Measurements from ENCODE around the gene ZNHIT6. TPM values are rescaled to one million over a fixed set of nuclear protein-coding genes. Genes with fewer than 3 reads are reported as not detected.

ZNHIT6 gene
- total RNA-seq, 3 donors from 2014 or later, result 8.8 to 16.5 (median 10.5) TPM

GRCh38 chr1:85604298-85604997 is 103.8 kb downstream of the ZNHIT6 start:
- no peaks in the 10 kb centered on the region for H3K9me3 ChIP-seq
- H3K4me1 ChIP-seq (ENCODE audit: low read depth), result peaks cover 5% of the 10 kb centered on the region
- no peak for DNase-seq
- intact Hi-C loops (cut with DNase I, micrococcal nuclease), result no loop called here
- ATAC-seq, result no peak
- no peaks in the 10 kb centered on the region for H3K36me3 ChIP-seq (ENCODE audit: low read depth)
- H3K4me3 ChIP-seq, result no peak overlapping the region
- no peak for TF ChIP-seq CTCF (IDR thresholded peaks at IDR 0.05)

GRCh38 chr1:85603086-85603880 is 105.0 kb downstream of the ZNHIT6 start:
- TF ChIP-seq CTCF (IDR thresholded peaks at IDR 0.05), result no peak
- H3K9me3 ChIP-seq, result no peaks in the 10 kb centered on the region
- no peak for DNase-seq
- no peak for ATAC-seq
- peaks cover 5% of the 10 kb centered on the region for H3K4me1 ChIP-seq (ENCODE audit: low read depth)
- intact Hi-C loops (cut with DNase I, micrococcal nuclease), result no loop called here
- H3K4me3 ChIP-seq, result no peak overlapping the region
- no peaks in the 10 kb centered on the region for H3K36me3 ChIP-seq (ENCODE audit: low read depth)

GRCh38 chr1:85602571-85602970 is 105.7 kb downstream of the ZNHIT6 start:
- ATAC-seq, result no peak
- intact Hi-C loops (cut with DNase I, micrococcal nuclease), result no loop called here

GRCh38 chr1:85601901-85602300 is 106.3 kb downstream of the ZNHIT6 start:
- Histone ChIP-seq H3K36me3 (ENCODE audit: low read depth) (no peaks in the 10 kb centered on the region), H3K4me1 (ENCODE audit: low read depth) (peaks cover 5% of the 10 kb centered on the region), H3K9me3 (no peaks in the 10 kb centered on the region), H3K4me3 (no peak overlapping the region)
- no peak for TF ChIP-seq CTCF (IDR thresholded peaks at IDR 0.05)
- intact Hi-C loops (cut with DNase I, micrococcal nuclease), result no loop called here
- ATAC-seq, result no peak
- DNase-seq, result no peak

More at GRCh38 chr1:85602571-85602970, 105.7 kb downstream of the ZNHIT6 start:
- Histone ChIP-seq H3K4me1 (ENCODE audit: low read depth) (peaks cover 5% of the 10 kb centered on the region), H3K4me3 (no peak overlapping the region), H3K9me3 (no peaks in the 10 kb centered on the region), H3K36me3 (ENCODE audit: low read depth) (no peaks in the 10 kb centered on the region)
- TF ChIP-seq CTCF (IDR thresholded peaks at IDR 0.05), result no peak
- DNase-seq, result no peak

- Histone ChIP-seq H3K36me3 (ENCODE audit: low read depth) (no peaks in the 10 kb centered on the region), H3K4me3 (no peak overlapping the region), H3K4me1 (ENCODE audit: low read depth) (no peaks in the 10 kb centered on the region), H3K9me3 (no peaks in the 10 kb centered on the region)
- ATAC-seq (no peak), DNase-seq (no peak)
- intact Hi-C loops (cut with DNase I, micrococcal nuclease), result no loop called here
- no peak for TF ChIP-seq CTCF (IDR thresholded peaks at IDR 0.05)
Observed at GRCh38 chr1:85599681-85600080, 108.6 kb downstream of the ZNHIT6 start.

Other genes with a start within 250 kb of the ZNHIT6 start
- 10 to 100 TPM; 45.9 to 86.3 (median 74.1) TPM for gene DDAH1, start 243.3 kb downstream of the ZNHIT6 start, total RNA-seq
- gene CCN1, start 127.7 kb downstream of the ZNHIT6 start, total RNA-seq, result 10 to 100 TPM in 2 of 3 donors, 1 to 10 TPM in 1; 8.1 to 94.0 (median 20.2) TPM

All from mucosa of descending colon (tissue), 3 donors.